HuH-7 (cell line): ENCODE results near the gene SYCP2L.
"Not testable (repeated sequence)": the region's sequence is repeated elsewhere in the genome, so short reads cannot be mapped to it uniquely, and the experiment has no call there.

ENCODE experiments used
- DNase-seq: peaks from one replicate; pipeline ENCODE4 v3.0.0; 2011; ENCODE audit warnings: low spot score

The SYCP2L gene

DNA sequence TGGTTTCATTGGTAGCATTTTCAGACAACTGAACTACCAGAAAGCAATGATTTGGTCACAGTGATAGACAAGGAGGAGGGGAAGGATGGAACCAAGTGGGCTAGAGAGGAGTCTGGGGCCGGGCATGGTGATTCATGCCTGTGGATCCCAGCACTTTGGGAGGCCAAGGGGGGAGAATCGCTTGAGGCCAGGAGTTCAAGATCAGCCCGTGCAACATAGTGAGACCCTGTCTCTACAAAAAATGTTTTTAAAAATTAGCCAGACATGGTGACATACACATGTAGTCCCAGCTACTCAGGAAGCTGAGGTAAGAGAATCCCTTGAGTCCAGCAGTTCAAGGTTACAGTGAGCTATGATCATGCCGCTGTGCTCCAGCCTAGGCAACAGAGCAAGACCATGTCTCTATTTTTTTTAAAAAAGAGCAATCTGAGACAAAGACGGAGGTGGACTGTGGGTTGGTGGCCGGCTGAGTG is 70.6 kb downstream of the SYCP2L start:
- no peak for DNase-seq

DNA sequence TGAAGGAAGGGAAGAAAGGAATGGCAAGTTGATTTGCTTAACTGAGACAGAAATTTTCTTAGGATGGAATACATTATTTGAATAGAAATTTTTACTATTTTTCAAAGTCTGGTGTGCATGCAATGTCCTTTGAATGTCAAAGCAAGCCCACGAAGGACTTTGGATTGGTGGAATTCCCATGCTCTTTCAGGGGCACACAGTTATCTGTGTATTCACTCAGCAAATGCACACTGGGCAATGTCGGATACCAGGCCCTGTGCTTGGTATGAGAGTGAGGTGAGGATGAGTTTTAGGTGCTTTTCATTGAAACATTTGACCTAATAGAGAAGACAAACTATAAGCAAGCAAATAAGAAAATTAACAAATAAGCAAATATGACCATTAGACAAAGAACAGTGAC is 73.3 kb downstream of the SYCP2L start:
- no peak for DNase-seq

DNA sequence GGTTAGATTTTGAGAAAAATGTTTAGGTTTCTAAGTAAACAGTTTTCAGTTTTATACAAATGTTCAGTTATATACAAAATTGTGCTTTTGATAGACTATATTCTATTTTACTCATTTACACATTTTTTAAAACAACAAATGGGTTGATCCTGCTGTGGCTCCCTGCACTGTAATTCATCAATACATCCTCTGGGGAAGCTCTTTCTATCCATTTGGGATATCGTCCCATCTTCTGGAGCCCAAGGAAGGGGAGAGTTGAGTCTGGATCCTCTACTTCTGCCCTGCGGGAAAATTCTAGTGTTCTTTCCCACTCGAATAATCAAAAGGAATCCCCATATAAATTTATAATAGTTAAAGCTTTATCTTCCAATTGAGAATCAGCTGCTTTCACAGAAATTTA is 75.0 kb downstream of the SYCP2L start:
- no peak for DNase-seq

DNA sequence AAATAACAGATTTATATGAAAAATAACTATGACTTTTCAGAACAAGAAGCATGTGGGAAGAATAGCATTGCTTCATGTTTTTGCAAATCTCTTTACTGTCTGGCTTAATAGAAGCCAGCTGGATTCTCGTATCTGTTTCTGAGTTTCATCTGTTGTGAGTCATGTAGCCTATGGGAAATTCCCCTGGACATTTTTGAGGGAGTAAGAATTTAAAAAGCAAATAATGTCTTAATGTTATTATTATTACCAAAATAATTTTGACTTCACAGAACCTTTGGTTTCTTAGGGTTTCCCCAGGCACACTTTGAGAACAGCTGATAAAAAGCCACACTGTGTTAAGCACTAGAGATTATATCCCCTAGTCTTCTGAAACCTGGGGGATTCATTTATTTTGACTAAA is 75.8 kb downstream of the SYCP2L start:
- no peak for DNase-seq

DNA sequence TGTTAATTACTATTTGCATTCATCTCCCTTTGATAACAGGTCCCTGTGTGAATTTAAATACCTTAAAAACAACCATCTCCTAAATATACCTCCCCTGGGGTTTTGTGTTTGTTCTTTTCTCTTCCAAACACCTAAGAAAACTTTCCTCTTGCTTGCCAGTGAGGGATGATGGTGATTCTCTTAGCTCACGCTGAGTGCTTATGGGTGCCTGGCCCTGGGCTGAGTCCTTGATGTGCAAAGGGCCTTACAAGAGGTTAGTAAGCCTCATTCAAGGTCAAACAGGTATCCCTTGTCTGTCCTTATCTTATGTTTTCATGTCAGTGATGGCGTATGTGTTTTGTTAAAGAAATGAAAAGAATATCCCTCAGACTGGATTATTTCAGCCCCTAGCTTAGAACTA is 76.3 kb downstream of the SYCP2L start:
- no peak for DNase-seq

DNA sequence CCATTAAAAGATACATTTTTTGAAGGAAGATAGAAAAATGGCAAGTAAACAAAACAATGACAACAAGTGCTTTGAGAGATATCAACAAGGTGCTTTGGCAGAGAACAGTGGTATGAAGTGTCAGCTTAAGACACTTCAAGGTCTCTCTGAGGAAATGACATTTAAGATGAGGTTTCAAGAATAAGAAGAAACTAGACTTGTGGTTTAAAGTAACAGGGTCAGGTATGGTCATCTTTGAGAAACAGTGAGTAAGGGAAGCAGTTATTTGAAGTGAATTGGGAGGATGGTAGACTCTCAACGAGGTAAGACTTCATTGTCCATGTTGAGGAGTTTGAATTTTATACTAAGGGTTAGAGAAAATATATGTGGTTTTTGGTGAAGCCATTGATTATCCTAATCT is 77.8 kb downstream of the SYCP2L start:
- no peak for DNase-seq

DNA sequence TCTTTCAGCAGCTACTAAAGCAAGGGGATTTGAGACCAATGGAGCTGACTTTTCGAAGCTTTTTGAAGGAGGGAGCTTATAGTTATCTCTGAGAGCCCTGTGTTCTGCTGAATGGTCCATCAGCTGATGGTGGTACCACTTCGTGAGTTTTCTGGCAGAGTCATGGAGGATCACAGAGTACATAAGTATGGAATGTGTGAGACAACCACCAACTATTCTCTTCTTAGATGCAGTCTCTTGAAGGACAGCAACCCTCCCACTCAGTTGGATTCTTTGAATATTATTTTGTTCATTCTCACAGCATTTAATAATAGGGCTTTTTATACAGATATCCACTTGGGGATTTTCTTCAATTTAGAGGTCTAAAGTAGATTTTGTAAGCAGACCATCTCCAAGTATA is 81.9 kb downstream of the SYCP2L start:
- DNase-seq = no peak

DNA sequence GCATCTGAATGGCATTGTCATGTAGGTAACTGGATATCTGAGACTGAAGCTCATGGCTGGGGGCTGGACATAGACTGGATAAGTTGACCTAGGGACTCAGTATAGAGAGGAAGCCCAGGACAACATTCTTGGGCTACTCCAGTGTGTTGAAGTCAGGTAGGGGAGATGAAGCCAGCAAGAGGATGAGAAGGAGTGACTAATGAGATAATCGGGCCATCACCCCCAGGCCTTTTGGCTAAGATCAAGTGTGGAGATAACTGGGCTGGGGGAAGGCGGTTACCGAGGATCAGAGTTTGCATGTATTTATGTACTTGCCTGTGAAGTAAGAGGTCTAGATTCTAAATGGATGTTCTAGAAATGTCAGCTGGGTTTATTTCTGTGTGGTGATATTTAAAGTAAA is 83.9 kb downstream of the SYCP2L start:
- DNase-seq = no peak

DNA sequence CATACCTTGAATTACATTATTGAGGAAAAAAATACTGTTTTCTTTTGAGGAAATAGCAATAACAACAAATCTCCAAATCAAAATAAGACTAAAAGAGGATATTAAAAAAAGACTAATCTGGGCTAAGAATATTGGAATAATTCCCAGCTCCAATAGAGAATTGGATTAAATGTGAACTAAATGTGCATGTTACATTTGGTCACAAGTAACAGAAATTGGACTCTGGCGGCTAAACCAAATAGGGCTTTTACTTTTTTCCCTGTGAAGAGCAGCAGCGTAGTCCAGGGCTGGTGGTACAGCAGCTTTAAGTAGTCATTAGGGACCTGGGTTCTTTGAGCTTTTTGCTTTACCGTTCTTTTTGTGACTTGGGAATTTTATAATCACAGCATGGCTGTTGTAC is 85.3 kb downstream of the SYCP2L start:
- no peak for DNase-seq

DNA sequence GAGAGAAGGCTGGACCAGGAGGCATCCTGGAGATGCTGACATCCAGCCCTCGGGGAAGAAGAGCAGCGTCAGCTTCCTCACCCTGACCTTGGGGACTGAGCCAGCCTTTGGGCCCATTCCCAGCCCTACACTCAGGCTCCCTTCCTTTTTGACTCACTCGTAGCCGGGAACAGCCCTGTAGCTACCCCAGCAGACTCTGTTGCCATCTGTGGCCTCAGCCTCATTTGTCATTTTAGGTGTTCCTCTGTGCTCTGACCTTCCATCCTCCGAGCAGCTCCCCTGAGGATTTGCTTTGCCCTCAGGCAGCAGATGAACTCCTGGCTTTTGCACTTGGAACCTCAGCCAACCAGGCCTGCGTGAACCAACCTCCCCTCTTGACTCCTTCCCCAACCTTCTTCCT is 89.7 kb downstream of the SYCP2L start:
- DNase-seq = no peak

DNA sequence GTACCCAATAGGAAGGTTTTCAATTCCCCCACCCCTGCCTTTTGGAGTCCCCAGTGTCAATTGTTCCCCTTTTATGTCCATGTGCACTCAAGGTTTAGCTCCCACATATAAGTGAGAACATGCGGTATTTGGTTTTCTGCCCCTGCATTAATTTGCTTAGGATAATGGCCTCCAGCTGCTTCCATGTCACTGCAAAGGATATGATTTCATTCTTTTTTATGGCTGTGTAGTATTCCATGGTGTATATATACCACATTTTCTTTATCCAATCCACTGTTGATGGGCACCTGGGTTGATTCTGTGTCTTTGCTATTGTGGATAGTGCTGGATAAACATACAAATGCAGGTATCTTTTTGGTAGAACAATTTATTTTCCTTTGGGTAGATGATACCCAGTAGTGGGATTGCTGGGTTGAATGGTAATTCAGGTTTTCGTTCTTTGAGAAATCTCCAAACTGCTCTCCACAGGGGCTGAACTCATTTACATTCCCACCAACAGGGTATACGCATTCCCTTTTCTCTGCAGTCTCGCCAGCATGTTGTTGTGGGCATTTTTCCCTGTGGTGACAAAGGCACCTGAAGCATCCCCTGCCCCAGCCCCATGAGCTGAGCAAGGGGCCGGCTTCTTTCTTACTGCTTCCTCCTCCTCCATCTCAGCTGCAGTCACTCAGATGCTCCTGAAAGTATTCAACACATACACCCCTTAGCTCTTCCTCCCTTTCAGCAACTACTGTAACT is 90.5 kb downstream of the SYCP2L start:
- no peak for DNase-seq

DNA sequence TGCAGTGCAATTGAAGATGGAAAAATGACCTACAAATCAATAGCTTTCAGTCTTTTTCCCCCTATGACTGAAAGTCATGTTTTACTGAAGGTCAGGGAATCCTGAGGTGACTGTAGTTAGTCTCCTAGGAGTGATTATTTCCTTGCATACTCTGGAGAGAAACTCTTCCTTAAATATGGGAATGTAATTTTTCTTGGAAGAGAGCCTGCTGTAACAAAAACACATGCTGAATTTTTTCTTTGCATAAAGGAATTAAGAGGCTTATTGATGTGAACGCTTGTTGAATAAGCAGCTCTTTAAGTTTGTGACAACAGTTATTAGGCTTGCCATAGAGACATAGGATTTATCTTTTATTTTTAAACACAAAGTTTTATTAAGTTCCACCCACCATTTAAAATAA is 92.8 kb downstream of the SYCP2L start:
- DNase-seq = no peak

DNA sequence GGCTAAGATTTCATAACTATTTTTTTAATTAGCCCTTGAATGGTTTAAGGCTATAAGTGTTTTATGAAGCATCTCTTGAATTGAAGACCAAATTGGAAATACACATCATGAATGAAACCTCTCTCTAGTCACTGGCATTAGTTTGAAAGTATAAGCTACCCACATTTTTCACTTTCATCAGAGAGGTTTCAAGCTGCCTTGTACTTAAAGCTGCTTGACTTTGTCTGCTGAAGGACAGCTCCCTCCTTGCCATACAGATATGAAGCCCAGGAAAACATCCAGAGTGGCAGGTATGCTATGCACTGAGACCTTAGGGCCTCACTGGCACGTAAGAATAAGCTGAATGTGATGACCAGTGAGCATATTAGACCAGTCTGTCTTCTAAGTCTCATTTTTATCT is 94.6 kb downstream of the SYCP2L start:
- no peak for DNase-seq

DNA sequence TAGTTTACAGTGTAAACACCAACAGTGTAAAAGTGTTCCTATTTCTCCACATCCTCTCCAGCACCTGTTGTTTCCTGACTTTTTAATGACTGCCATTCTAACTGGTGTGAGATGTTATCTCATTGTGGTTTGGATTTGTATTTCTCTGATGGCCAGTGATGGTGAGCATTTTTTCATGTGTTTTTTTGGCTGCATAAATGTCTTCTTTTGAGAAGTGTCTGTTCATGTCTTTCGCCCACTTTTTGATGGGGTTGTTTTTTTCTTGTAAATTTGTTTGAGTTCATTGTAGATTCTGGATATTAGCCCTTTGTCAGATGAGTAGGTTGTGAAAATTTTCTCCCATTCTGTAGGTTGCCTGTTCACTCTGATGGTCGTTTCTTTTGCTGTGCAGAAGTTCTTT is 98.1 kb downstream of the SYCP2L start:
- not testable (repeated sequence) for DNase-seq

DNA sequence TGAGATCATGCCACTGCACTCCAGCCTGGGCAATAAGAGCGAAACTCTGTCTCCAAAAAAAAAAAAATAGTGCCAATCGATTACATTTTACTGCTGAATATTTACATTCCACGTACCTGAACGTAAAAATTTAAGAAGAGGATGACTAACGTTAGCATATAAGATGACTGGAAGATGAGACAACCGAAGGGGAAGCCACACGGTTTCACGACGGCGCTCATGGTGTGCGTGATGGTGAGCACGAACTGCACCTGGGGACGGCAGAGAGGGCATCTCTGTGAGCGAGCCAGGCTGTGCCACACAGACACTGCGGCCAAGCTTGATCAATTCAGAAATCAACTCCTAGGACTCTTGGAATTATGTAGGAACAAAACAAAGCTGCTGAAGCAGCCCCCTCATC is 102.7 kb downstream of the SYCP2L start:
- no peak for DNase-seq

DNA sequence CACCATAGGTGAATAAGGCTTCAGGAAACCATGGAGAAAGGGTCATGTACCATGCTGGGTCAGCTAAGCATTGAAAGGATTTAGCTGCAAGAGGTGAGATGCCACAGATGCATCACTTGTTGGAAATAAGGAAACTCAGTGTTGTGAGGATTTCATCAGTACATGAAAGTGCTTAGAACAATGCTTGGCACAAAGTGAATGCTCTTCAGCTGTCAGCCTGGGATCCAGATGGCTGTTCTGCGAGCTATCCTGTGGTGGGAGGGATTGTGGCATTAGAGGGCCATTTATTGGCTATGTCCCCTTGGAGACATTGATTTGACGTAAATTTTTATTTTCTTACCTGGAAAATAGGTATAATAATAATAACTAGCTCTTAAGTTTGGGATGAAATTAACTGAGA is 104.3 kb downstream of the SYCP2L start:
- DNase-seq = no peak

DNA sequence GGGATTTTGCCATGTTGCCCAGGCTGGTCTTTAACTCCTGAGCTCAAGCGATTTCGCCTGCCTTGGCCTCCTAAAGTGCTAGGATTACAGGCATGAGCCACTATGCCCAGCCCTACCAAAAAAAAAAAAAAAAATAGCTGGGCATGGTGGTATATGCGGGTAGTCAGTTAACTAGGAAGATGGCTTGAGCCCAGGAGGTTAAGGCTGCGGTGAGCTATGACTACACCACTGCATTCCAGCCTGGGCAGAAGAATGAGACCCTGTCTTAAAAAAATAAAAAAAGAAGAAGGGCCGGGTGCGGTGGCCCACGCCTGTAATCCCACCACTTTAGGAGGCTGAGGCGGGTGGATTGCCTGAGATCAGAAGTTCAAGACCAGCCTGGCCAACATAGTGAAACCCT is 107.0 kb downstream of the SYCP2L start:
- no peak for DNase-seq

DNA sequence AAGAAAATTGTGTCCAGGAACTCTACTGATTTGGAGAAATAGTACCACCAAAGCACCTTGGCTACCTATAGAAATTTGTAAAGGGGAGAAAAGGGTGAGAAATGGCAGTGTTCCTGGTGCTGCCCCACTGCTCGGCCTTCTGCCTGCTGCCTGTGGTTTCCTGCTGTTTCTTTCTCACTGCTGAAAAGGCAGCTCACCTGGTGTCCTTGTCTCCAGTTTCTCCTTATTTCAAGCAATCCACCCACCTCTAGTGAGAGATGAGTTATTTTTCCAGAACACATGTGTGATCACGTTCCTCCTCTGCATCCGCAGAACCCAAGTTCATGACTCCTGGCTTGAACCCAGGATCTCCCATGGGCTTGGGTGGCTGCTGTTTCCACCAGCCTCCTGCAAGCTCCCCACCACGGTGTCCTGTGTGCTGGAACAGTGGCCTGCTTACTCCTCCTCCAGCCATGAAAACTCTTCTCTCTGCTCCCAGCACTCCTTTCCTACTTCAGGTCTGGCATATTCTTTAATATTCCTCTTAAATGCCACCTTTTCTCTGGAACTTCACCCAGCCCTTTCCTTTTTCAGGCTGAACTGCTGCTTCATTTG is 108.4 kb downstream of the SYCP2L start:
- DNase-seq = no peak

DNA sequence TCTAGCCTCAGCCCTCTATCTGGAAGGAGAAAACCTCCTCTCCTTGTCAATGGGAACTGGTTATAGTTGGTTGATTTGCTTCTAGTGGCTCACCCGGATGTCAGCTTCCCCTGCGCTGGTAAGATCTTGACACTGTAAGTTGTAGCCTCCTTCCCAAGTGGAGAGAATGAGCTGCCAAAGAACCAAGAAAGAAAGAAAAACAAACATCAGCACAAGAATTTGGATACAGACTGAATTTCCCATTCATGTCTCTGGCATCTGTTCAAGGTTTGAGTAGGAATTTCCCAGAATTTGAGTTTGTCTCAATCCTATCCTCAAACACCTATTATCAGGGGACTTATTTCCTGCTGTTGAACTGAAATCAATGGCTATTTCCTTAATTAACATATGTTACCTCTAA is 113.1 kb downstream of the SYCP2L start:
- DNase-seq = no peak

DNA sequence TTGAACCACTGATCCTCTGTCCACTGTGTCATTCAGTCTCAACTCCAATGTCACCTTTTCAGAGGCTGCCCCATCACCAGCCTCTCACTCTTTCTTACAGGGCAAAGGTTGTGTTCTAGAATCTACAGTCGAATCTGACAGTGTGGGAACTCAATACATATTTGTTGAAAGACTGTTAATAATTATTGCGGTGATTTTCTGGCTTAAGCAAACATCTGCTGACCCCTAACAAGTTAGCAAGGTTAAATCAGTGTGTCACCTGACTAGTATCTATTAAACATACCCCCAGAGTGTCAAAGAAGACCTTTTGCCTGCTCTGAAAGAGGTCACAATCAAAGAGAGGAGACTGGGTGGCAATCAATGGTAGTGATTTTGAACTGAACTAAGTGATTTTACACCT is 115.3 kb downstream of the SYCP2L start:
- DNase-seq = no peak

DNA sequence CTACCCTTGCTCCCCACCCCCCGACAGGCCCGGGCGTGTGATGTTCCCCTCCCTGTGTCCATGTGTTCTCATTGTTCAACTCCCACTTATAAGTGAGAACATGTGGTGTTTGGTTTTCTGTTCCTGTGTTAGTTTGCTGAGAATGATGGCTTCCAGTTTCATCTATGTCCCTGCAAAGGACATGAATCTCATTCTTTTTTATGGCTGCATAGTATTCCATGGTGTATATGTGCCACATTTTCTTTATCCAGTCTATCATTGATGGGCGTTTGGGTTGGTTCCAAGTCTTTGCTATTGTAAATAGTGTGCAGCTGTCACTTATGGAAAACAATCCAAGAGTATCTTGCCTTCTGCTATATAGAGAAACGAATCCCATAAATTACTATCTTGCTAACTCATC is 116.4 kb downstream of the SYCP2L start:
- not testable (repeated sequence) for DNase-seq

DNA sequence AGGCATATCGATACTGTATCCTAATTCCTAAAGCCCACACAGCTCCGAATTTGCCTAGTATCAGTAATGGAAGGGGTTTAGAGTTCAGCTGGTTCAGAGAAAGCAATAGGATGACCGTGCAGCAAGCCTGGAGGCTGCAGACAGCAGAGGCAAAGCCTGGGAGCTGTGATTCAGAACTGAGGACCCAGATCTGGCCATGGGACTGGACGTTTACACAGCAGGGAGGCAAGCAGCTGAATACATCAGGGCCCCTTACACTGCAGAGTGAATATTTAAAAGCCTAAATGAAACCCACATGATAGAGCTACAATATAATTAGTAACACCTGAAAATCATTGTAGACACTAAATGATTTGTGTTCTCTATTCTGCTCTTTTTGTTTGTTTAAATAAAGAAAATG is 119.2 kb downstream of the SYCP2L start:
- no peak for DNase-seq

DNA sequence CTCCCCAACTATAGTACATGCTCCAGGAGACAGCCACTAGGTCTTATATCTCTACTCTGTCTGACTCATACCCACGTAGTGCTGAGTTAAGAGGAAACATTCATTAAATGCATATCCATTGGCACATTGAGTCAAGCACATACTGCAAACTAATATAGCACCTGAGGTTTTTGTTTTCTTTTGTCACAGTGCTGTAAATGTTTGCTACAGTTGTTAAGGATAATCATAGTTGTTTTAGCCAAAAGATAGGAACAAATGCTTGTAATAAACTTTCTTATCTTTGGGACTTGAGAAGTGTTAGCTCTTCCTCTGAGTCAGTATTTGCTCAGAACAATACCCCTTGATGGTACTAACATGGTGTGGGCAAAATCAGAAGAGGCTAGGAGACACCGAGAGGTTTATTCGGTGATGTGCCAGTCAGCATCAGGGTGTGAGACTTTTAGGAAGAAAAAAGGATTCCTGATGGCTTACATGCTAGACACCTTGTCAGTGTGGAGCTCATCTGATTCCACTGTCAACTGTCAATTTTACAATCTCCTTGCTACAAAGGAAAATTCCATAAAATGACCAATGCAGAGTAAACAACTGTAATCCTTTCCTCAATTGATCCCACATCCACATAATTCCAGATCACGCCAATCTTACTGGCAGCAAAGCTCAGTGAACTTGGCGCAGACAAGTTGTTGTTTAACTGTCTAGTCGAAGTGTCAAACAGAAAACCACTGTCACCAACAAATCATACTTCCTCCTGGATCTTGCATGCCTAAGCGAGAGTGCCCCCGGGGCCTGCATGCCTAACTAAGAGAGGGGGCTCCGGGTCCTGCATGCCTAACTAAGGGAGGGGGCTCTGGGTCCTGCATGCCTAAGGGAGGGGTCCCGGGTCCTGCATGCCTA is 121.1 kb downstream of the SYCP2L start:
- no peak for DNase-seq
